ENCODE measurements around the gene DOCK7. TPM values are rescaled to one million over a fixed set of nuclear protein-coding genes. Genes with fewer than 3 reads are reported as not detected.

The DOCK7 gene
- total and polyA plus RNA-seq, 8 donors, result 33.1 to 53.8 (median 44.0) TPM

- ATAC-seq, result no peak
- Histone ChIP-seq H3K4me1 (peaks cover 11 to 26% of the 10 kb centered on the region in 2 donors), H3K9me3 (no peaks in the 10 kb centered on the region), H3K36me3 (no peaks in the 10 kb centered on the region), H3K4me3 (no peak overlapping the region), H3K27ac (no peak overlapping the region), H3K27me3 (no peaks in the 10 kb centered on the region)
- intact Hi-C loops (cut with DNase I), result no loop called here
- DNase-seq, result no peak
- TF ChIP-seq CTCF (IDR thresholded peaks at IDR 0.05), result no peak
These were observed 3.1 kb upstream of the DOCK7 start for GRCh38 chr1:62691062-62691844.

- intact Hi-C loops (cut with DNase I), result no loop called here
- ATAC-seq (no peak), DNase-seq (no peak)
- H3K36me3 ChIP-seq, result no peaks in the 10 kb centered on the region
- H3K27ac ChIP-seq, result peak overlapping the region; percentile 20 to 44
- no peak overlapping the region for H3K4me3 ChIP-seq
- peaks cover 11 to 33% of the 10 kb centered on the region in 2 donors for H3K4me1 ChIP-seq
- no peak for TF ChIP-seq CTCF (IDR thresholded peaks at IDR 0.05)
- H3K27me3 ChIP-seq, result no peaks in the 10 kb centered on the region
- no peaks in the 10 kb centered on the region for H3K9me3 ChIP-seq
These were observed 1.3 kb upstream of the DOCK7 start for GRCh38 chr1:62689524-62689923.

GRCh38 chr1:62688687-62689085 lies 500 bp upstream of the DOCK7 start:
- Histone ChIP-seq H3K27ac (peak overlapping the region; percentile 71 to 85), H3K4me3 (peak overlapping the region; percentile 65 to 84), H3K9me3 (no peaks in the 10 kb centered on the region), H3K27me3 (no peaks in the 10 kb centered on the region), H3K36me3 (no peaks in the 10 kb centered on the region), H3K4me1 (peaks cover 11 to 33% of the 10 kb centered on the region in 2 donors)
- DNase-seq, result no peak
- peak; percentile 8 for ATAC-seq
- no peak for TF ChIP-seq CTCF (IDR thresholded peaks at IDR 0.05)
- intact Hi-C loops (cut with DNase I), result no loop called here

GRCh38 chr1:62687421-62687902 lies 724 bp downstream of the DOCK7 start:
- Histone ChIP-seq H3K36me3 (no peaks in the 10 kb centered on the region), H3K4me3 (peak overlapping the region; percentile 65 to 84), H3K9me3 (no peaks in the 10 kb centered on the region), H3K4me1 (peaks cover 15 to 33% of the 10 kb centered on the region in 2 donors), H3K27ac (peak overlapping the region; percentile 71 to 85), H3K27me3 (no peaks in the 10 kb centered on the region)
- peak in 3 of 4 donors; percentile 35 to 37 (median 37) for DNase-seq
- intact Hi-C loops (cut with DNase I), result no loop called here
- TF ChIP-seq CTCF (IDR thresholded peaks at IDR 0.05), result no peak
- peak; percentile 27 for ATAC-seq

GRCh38 chr1:62686822-62687221 lies 1.4 kb downstream of the DOCK7 start:
- no peaks in the 10 kb centered on the region for H3K36me3 ChIP-seq
- no peaks in the 10 kb centered on the region for H3K9me3 ChIP-seq
- peaks cover 15 to 33% of the 10 kb centered on the region in 2 donors for H3K4me1 ChIP-seq
- intact Hi-C loops (cut with DNase I), result no loop called here
- TF ChIP-seq CTCF (IDR thresholded peaks at IDR 0.05), result no peak
- H3K27ac ChIP-seq, result no peak overlapping the region
- DNase-seq, result no peak
- ATAC-seq, result no peak
- peak overlapping the region; percentile 65 to 84 for H3K4me3 ChIP-seq
- H3K27me3 ChIP-seq, result no peaks in the 10 kb centered on the region

Data from left lung (tissue), 10 donors.